Fibroblast of lung (primary cell): ENCODE data around the gene NSG2. TPM values are rescaled to one million over a fixed set of nuclear protein-coding genes. Genes with fewer than 3 reads are reported as not detected.
A peak's percentile ranks its signal among the peaks of the same experiment; 100 is the strongest.

Source experiments
- DNase-seq, 2 donors: peaks; one replicate each; pipeline versions ENCODE4 v3.0.0 to v3.0.0-alpha.2; 2010; ENCODE audit warnings: low read depth in 2 of 2
- H2AFZ ChIP-seq: 2 replicates; pipeline ENCODE4 v1.5.1; 2012; ENCODE audit warnings: low read length, control low read depth, inconsistent platforms
- H3K27ac ChIP-seq: 2 replicates; pipeline ENCODE4 v1.5.1; 2011; ENCODE audit warnings: low read length, control low read depth; ENCODE audit not compliant: insufficient read depth
- H3K27me3 ChIP-seq: 2 replicates; pipeline ENCODE4 v1.5.1; 2011; ENCODE audit warnings: mild to moderate bottlenecking, low read length; ENCODE audit not compliant: control insufficient read depth, insufficient read depth
- H3K36me3 ChIP-seq: 2 replicates; pipeline ENCODE4 v1.5.1; 2011; ENCODE audit warnings: low read length; ENCODE audit not compliant: control insufficient read depth, insufficient read depth
- H3K4me1 ChIP-seq: 2 replicates; pipeline ENCODE4 v1.5.1; 2011; ENCODE audit warnings: low read length; ENCODE audit not compliant: control insufficient read depth, insufficient read depth; ENCODE audit errors: extremely low read depth
- H3K4me2 ChIP-seq: 2 replicates; pipeline ENCODE4 v1.5.1; 2011; ENCODE audit warnings: low read length, control low read depth; ENCODE audit not compliant: insufficient read depth; ENCODE audit errors: extremely low read depth
- H3K4me3 ChIP-seq, 4 experiments: fragments of 200-600 bp in 1 of 4; sonication (generic) in 1 of 4; replicated peaks in 1 of 4; 2 replicates each; pipeline ENCODE4 v1.5.1; 2011 to 2016; ENCODE audit warnings: low read length in 4 of 4, low read depth in 3 of 4, mild to moderate bottlenecking in 3 of 4, control low read depth in 2 of 4, inconsistent platforms in 1 of 4, mixed read lengths in 1 of 4; ENCODE audit not compliant: insufficient read depth in 1 of 4; ENCODE audit errors: control extremely low read depth in 1 of 4
- H3K79me2 ChIP-seq: 2 replicates; pipeline ENCODE4 v1.5.1; 2012; ENCODE audit warnings: mild to moderate bottlenecking, low read length, inconsistent platforms; ENCODE audit not compliant: control insufficient read depth, insufficient read depth
- H3K9ac ChIP-seq: 2 replicates; pipeline ENCODE4 v1.5.1; 2011; ENCODE audit warnings: mild to moderate bottlenecking, low read length, control low read depth; ENCODE audit not compliant: insufficient read depth
- H3K9me3 ChIP-seq: 2 replicates; pipeline ENCODE4 v1.5.1; 2012; ENCODE audit warnings: low read depth, low read length; ENCODE audit not compliant: control insufficient read depth, insufficient read depth
- H4K20me1 ChIP-seq: 2 replicates; pipeline ENCODE4 v1.5.1; 2011; ENCODE audit warnings: low read length; ENCODE audit not compliant: control insufficient read depth, insufficient read depth; ENCODE audit errors: extremely low read depth
- CTCF ChIP-seq, 2 donors: IDR thresholded peaks in 1 of 2; conservative IDR thresholded peaks in 1 of 2; 1 replicate in 1 of 2; 2 replicates in 1 of 2; pipeline ENCODE4 v1.5.1; 2011 to 2012; ENCODE audit warnings: low read length in 2 of 2, control low read depth in 1 of 2, inconsistent platforms in 1 of 2, low read depth in 1 of 2, mild to moderate bottlenecking in 1 of 2
- EZH2 ChIP-seq: IDR thresholded peaks from 2 replicates; pipeline ENCODE4 v1.5.1; 2012; ENCODE audit warnings: low read length, control low read depth, mild to moderate bottlenecking; ENCODE audit errors: missing control alignments
- polyA plus RNA-seq, 2 donors: library from polyadenylated mRNA; depleted of rRNA in 1 of 2; stranded (reverse) in 1 of 2; unstranded in 1 of 2; fragments of >200 nt; gene quantifications; 2 replicates each; pipeline ENCODE4 v1.2.1, GENCODE V29; 2011 to 2012; ENCODE audit warnings: missing spikeins in 1 of 2
- total RNA-seq: library from RNA; depleted of rRNA; stranded (reverse); fragments of >200 nt; gene quantifications from 2 replicates; pipeline ENCODE4 v1.2.1, GENCODE V29; 2014

NSG2 gene
- total and polyA plus RNA-seq, 2 donors (not counting 1 experiment from before 2014, with no cell fraction given), result not detected

GRCh38 chr5:174083056-174083827, 37.7 kb downstream of the NSG2 start:
- no peaks in the 10 kb centered on the region for H3K36me3 ChIP-seq
- DNase-seq, result peak in 1 of 2 donors; percentile 16
- H3K4me2 ChIP-seq, result no peak overlapping the region

GRCh38 chr5:174084691-174085154, 39.2 kb downstream of the NSG2 start:
- H2AFZ ChIP-seq, result no peak overlapping the region
- no peak overlapping the region for H3K4me3 ChIP-seq
- TF ChIP-seq CTCF (conservative IDR thresholded peaks at IDR 0.05 in 1 of 2, IDR thresholded peaks at IDR 0.05 in 1 of 2; ENCODE audit: low read depth in 1 of 2, low read length in 2 of 2), result no peak
- TF ChIP-seq EZH2, result no peak
- no peaks in the 10 kb centered on the region for H3K79me2 ChIP-seq
- H3K4me2 ChIP-seq, result no peak overlapping the region
- no peak overlapping the region for H3K9ac ChIP-seq
- no peaks in the 10 kb centered on the region for H3K36me3 ChIP-seq
- H3K27ac ChIP-seq, result no peak overlapping the region
- no peaks in the 10 kb centered on the region for H3K9me3 ChIP-seq
- H4K20me1 ChIP-seq, result no peaks in the 10 kb centered on the region
- no peaks in the 10 kb centered on the region for H3K4me1 ChIP-seq
- DNase-seq, result peak in 1 of 2 donors; percentile 28
- H3K27me3 ChIP-seq, result no peaks in the 10 kb centered on the region

More at GRCh38 chr5:174083056-174083827, 37.7 kb downstream of the NSG2 start:
- no peak overlapping the region for H3K27ac ChIP-seq
- no peaks in the 10 kb centered on the region for H3K27me3 ChIP-seq
- no peaks in the 10 kb centered on the region for H3K4me1 ChIP-seq
- no peak overlapping the region for H2AFZ ChIP-seq
- no peaks in the 10 kb centered on the region for H3K9me3 ChIP-seq
- H3K79me2 ChIP-seq, result no peaks in the 10 kb centered on the region
- TF ChIP-seq CTCF (conservative IDR thresholded peaks at IDR 0.05 in 1 of 2, IDR thresholded peaks at IDR 0.05 in 1 of 2; ENCODE audit: low read depth in 1 of 2, low read length in 2 of 2) (no peak), EZH2 (no peak)
- H4K20me1 ChIP-seq, result no peaks in the 10 kb centered on the region
- no peak overlapping the region for H3K9ac ChIP-seq
- no peak overlapping the region for H3K4me3 ChIP-seq

GRCh38 chr5:174086751-174087150, 41.2 kb downstream of the NSG2 start:
- H3K27me3 ChIP-seq, result no peaks in the 10 kb centered on the region
- peak in 1 of 2 donors; percentile 85 for DNase-seq
- no peaks in the 10 kb centered on the region for H3K9me3 ChIP-seq
- no peak overlapping the region for H3K4me2 ChIP-seq
- H3K4me1 ChIP-seq, result no peaks in the 10 kb centered on the region
- no peaks in the 10 kb centered on the region for H3K79me2 ChIP-seq
- no peak overlapping the region for H3K9ac ChIP-seq
- no peak overlapping the region for H3K4me3 ChIP-seq
- no peak overlapping the region for H3K27ac ChIP-seq
- H2AFZ ChIP-seq, result no peak overlapping the region
- H4K20me1 ChIP-seq, result no peaks in the 10 kb centered on the region
- TF ChIP-seq CTCF (conservative IDR thresholded peaks at IDR 0.05 in 1 of 2, IDR thresholded peaks at IDR 0.05 in 1 of 2; ENCODE audit: low read depth in 1 of 2, low read length in 2 of 2), result no peak
- TF ChIP-seq EZH2, result no peak
- no peaks in the 10 kb centered on the region for H3K36me3 ChIP-seq
